Stomach smooth muscle (tissue), 2 donors: ENCODE measurements around the gene XK.
A peak's percentile ranks its signal among the peaks of the same experiment; 100 is the strongest.

ENCODE experiments used
- H3K27ac ChIP-seq: one replicate; pipeline ENCODE4 v1.7.0; 2013; ENCODE audit warnings: mild to moderate bottlenecking, low read length, inconsistent platforms
- H3K27me3 ChIP-seq, 2 donors: one replicate each; pipeline ENCODE4 v1.7.0; 2013; ENCODE audit warnings: low read length in 2 of 2; ENCODE audit not compliant: insufficient read depth in 2 of 2, control insufficient read depth in 1 of 2
- H3K36me3 ChIP-seq, 2 donors: one replicate each; pipeline ENCODE4 v1.7.0; 2013; ENCODE audit warnings: low read length in 2 of 2; ENCODE audit not compliant: control insufficient read depth in 2 of 2, insufficient read depth in 2 of 2
- H3K4me1 ChIP-seq: one replicate; pipeline ENCODE4 v1.7.0; 2013; ENCODE audit warnings: low read length; ENCODE audit not compliant: control insufficient read depth, insufficient read depth
- H3K4me3 ChIP-seq, 2 donors: one replicate each; pipeline ENCODE4 v1.7.0; 2013; ENCODE audit warnings: low read length in 2 of 2
- H3K9ac ChIP-seq, 2 donors: one replicate each; pipeline ENCODE4 v1.7.0; 2013; ENCODE audit warnings: low read length in 2 of 2, mild to moderate bottlenecking in 1 of 2
- H3K9me3 ChIP-seq, 2 donors: one replicate each; pipeline ENCODE4 v1.7.0; 2013; ENCODE audit warnings: low read length in 2 of 2; ENCODE audit not compliant: control insufficient read depth in 2 of 2
- donor health status: healthy.
- donor health status: Pancreatic carcinoma.

Gene XK

GRCh38 chrX:37679888-37680287, 5.7 kb upstream of the XK start:
- Histone ChIP-seq H3K4me1 (no peaks in the 10 kb centered on the region), H3K36me3 (no peaks in the 10 kb centered on the region), H3K9ac (no peak overlapping the region), H3K4me3 (no peak overlapping the region), H3K27ac (peak overlapping the region; percentile 19), H3K27me3 (no peaks in the 10 kb centered on the region), H3K9me3 (no peaks in the 10 kb centered on the region)

DNA sequence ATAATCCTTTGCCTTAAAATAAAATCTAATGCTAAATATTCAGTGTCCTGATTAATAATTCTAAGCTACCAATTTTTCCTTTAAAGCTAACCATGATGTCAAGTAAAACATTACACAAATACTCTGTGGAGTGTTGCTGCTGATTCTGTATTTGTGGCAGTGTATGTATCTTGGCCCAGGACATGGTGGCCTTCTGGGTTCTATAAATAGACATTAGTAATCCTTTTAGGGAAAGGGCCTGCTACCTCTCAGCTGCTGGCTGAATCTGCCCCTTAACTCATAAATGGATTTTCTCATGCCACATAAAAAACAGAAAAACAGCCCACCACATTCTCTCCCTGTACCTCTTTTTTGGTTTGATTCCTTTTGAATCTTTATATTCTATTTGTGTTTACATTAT, 1.2 kb upstream of the XK start:
- Histone ChIP-seq H3K9ac (peak overlapping the region in 1 of 2 donors; percentile 47), H3K9me3 (no peaks in the 10 kb centered on the region), H3K36me3 (no peaks in the 10 kb centered on the region), H3K4me1 (no peaks in the 10 kb centered on the region), H3K4me3 (peak overlapping the region; percentile 4 to 12), H3K27me3 (peaks cover 0 to 2% of the 10 kb centered on the region in 2 donors), H3K27ac (peak overlapping the region; percentile 75)

GRCh38 chrX:37684973-37685372, 618 bp upstream of the XK start:
- Histone ChIP-seq H3K9ac (peak overlapping the region in 1 of 2 donors; percentile 75), H3K4me3 (peak overlapping the region; percentile 35 to 72), H3K27ac (peak overlapping the region; percentile 75), H3K9me3 (no peaks in the 10 kb centered on the region), H3K4me1 (no peaks in the 10 kb centered on the region), H3K27me3 (peaks cover 0 to 2% of the 10 kb centered on the region in 2 donors), H3K36me3 (no peaks in the 10 kb centered on the region)

- H3K9me3 ChIP-seq = no peaks in the 10 kb centered on the region
- H3K27me3 ChIP-seq = peaks cover 0 to 2% of the 10 kb centered on the region in 2 donors
- peak overlapping the region; percentile 60 to 72 for H3K4me3 ChIP-seq
- peak overlapping the region; percentile 60 to 75 for H3K9ac ChIP-seq
- no peaks in the 10 kb centered on the region for H3K36me3 ChIP-seq
- peak overlapping the region; percentile 75 for H3K27ac ChIP-seq
- H3K4me1 ChIP-seq = no peaks in the 10 kb centered on the region
These were observed 891 bp downstream of the XK start for GRCh38 chrX:37686369-37686995.

DNA sequence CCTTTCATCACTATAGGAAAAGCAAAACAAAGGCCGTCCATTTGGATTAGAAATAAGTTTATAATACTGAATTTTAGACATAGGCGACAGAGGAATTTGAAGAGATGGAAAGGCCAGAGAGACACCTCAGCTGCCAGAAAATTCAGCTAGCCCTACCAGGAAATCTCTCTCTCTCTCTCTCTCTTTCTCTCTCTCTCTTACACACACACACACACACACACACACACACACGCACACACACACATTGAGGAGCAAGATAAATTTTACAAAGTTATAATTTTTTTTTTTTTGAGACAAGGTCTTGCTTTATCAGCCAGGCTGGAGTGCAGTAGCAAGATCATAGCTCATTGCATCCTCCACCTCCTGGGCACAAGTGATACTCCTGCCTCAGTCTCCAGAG, 1.4 kb downstream of the XK start:
- Histone ChIP-seq H3K9me3 (no peaks in the 10 kb centered on the region), H3K4me3 (peak overlapping the region; percentile 60 to 72), H3K27ac (peak overlapping the region; percentile 75)

GRCh38 chrX:37690119-37690518, 4.5 kb downstream of the XK start:
- Histone ChIP-seq H3K9ac (no peak overlapping the region), H3K4me1 (no peaks in the 10 kb centered on the region), H3K36me3 (peaks cover 0 to 4% of the 10 kb centered on the region in 2 donors), H3K27ac (peak overlapping the region; percentile 31), H3K4me3 (peak overlapping the region in 1 of 2 donors; percentile 35), H3K9me3 (no peaks in the 10 kb centered on the region), H3K27me3 (peaks cover 0 to 2% of the 10 kb centered on the region in 2 donors)

More for the DNA sequence above, 1.4 kb downstream of the XK start:
- H3K36me3 ChIP-seq = no peaks in the 10 kb centered on the region
- H3K27me3 ChIP-seq = peaks cover 0 to 2% of the 10 kb centered on the region in 2 donors
- no peaks in the 10 kb centered on the region for H3K4me1 ChIP-seq
- H3K9ac ChIP-seq = peak overlapping the region in 1 of 2 donors; percentile 75

GRCh38 chrX:37692918-37693317, 7.3 kb downstream of the XK start:
- no peak overlapping the region for H3K9ac ChIP-seq
- no peaks in the 10 kb centered on the region for H3K9me3 ChIP-seq
- H3K4me3 ChIP-seq = no peak overlapping the region
- H3K27ac ChIP-seq = peak overlapping the region; percentile 50
- H3K27me3 ChIP-seq = peaks cover 0 to 1% of the 10 kb centered on the region in 2 donors
- H3K36me3 ChIP-seq = peaks cover 0 to 4% of the 10 kb centered on the region in 2 donors
- H3K4me1 ChIP-seq = no peaks in the 10 kb centered on the region

DNA sequence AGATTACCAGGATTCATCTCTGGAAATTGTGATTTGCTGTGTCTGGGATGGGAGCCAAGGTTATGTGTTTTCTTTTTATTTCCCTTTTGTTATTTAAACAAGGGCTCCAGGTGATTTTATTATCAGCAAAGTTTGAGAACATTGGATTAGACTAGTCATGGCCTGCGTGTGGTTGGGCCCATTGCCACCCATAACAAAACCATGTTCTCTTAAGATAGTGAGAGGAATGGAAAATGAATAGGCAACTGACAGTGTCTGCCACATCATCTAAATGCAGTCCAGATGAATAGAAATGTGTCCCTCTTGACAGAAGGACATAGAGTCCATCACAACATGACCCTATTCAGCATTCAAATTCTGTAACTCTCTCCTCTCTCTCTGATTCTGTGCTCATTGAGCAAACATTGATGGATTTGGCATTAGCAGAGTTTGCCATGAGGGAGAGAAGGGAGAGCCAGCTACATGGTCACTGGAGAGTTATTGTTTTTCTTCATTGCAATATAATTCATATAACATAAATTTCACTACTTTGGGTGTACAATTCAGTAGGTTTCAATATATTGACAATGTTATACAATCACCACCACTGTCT, 11.7 kb downstream of the XK start:
- Histone ChIP-seq H3K27me3 (peaks cover 0 to 7% of the 10 kb centered on the region in 2 donors), H3K4me3 (no peak overlapping the region), H3K36me3 (peaks cover 0 to 4% of the 10 kb centered on the region in 2 donors), H3K9me3 (no peaks in the 10 kb centered on the region), H3K4me1 (no peaks in the 10 kb centered on the region), H3K9ac (no peak overlapping the region), H3K27ac (no peak overlapping the region)

DNA sequence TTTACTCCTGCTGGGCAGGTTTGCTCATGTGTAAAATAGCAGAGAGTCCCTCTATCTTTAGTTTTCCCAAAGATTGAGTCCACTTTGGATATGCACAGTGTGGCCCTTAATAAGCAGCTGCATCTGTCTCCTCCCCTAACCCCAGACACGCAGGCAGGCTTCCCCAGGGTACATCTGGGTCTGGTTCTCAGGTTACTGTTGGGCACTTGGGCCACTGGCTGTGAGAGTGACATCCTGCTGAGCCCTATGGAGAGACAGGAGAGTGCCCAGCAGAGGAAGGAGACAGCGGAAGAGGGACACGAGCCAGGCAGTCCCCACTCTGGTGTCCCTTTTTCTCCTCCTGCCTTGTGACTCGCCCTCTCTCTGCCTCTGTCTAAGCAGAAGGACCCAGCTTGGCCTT, 16.0 kb downstream of the XK start:
- Histone ChIP-seq H3K4me1 (no peaks in the 10 kb centered on the region), H3K36me3 (no peaks in the 10 kb centered on the region), H3K27ac (no peak overlapping the region), H3K27me3 (peaks cover 0 to 7% of the 10 kb centered on the region in 2 donors), H3K9me3 (no peaks in the 10 kb centered on the region), H3K9ac (no peak overlapping the region), H3K4me3 (no peak overlapping the region)

GRCh38 chrX:37711991-37712390, 26.4 kb downstream of the XK start:
- no peak overlapping the region for H3K9ac ChIP-seq
- no peak overlapping the region for H3K4me3 ChIP-seq
- H3K27me3 ChIP-seq = peaks cover 0 to 2% of the 10 kb centered on the region in 2 donors
- H3K9me3 ChIP-seq = no peaks in the 10 kb centered on the region
- no peak overlapping the region for H3K27ac ChIP-seq
- no peaks in the 10 kb centered on the region for H3K36me3 ChIP-seq
- H3K4me1 ChIP-seq = no peaks in the 10 kb centered on the region

GRCh38 chrX:37712458-37712857, 26.9 kb downstream of the XK start:
- Histone ChIP-seq H3K27me3 (peaks cover 0 to 2% of the 10 kb centered on the region in 2 donors), H3K4me1 (no peaks in the 10 kb centered on the region), H3K9me3 (no peaks in the 10 kb centered on the region), H3K27ac (no peak overlapping the region), H3K9ac (no peak overlapping the region), H3K4me3 (no peak overlapping the region), H3K36me3 (no peaks in the 10 kb centered on the region)
